H1 (cell line): ENCODE data around the gene ZDHHC19. TPM values are rescaled to one million over a fixed set of nuclear protein-coding genes. Genes with fewer than 3 reads are reported as not detected.

ENCODE experiments used
- CTCF ChIA-PET: fragments of 300-600 bp; sonication (Branson Sonifier 250); formaldehyde crosslinking; loops from one replicate; lab custom pipeline; 2021; ENCODE audit not compliant: partially characterized antibody; lab: Charles Lee
- POLR2A ChIA-PET: fragments of 300-600 bp; sonication (Branson Sonifier 250); formaldehyde crosslinking; loops from one replicate; lab custom pipeline; 2021; ENCODE audit warnings: inconsistent platforms; ENCODE audit not compliant: partially characterized antibody; lab: Charles Lee
- DNase-seq, 2 experiments: peaks; one replicate each; pipeline versions ENCODE4 v3.0.0 to v3.0.0-alpha.2; 2010 to 2022; ENCODE audit warnings: low spot score in 2 of 2, low read depth in 1 of 2, mixed read lengths in 1 of 2
- FAIRE-seq: peaks from 2 replicates; lab custom pipeline; 2011; peaks lifted over from hg19 to GRCh38; lab: Jason Lieb, UNC
- H2AFZ ChIP-seq: 2 replicates; pipeline ENCODE4 v1.8.1; 2012; ENCODE audit warnings: low read length, inconsistent platforms
- H2AK5ac ChIP-seq: 2 replicates; pipeline ENCODE4 v1.6.1; 2013; ENCODE audit warnings: low read depth, low read length
- H2BK120ac ChIP-seq: replicated peaks from 2 replicates; pipeline ENCODE3; 2013; ENCODE audit warnings: low read depth, low read length, inconsistent platforms
- H2BK12ac ChIP-seq: 2 replicates; pipeline ENCODE4 v1.6.1; 2013; ENCODE audit warnings: low read depth, low read length
- H2BK15ac ChIP-seq: 2 replicates; pipeline ENCODE4 v1.6.1; 2013; ENCODE audit warnings: low read length
- H2BK20ac ChIP-seq: 2 replicates; pipeline ENCODE4 v1.6.1; 2013; ENCODE audit warnings: low read length
- H2BK5ac ChIP-seq: 2 replicates; pipeline ENCODE4 v1.6.1; 2013; ENCODE audit warnings: low read depth, low read length
- H3K14ac ChIP-seq: 2 replicates; pipeline ENCODE4 v1.6.1; 2013; ENCODE audit warnings: inconsistent platforms; ENCODE audit not compliant: insufficient read length
- H3K18ac ChIP-seq: 2 replicates; pipeline ENCODE4 v1.6.1; 2013; ENCODE audit warnings: low read length; ENCODE audit errors: extremely low read depth
- H3K23ac ChIP-seq: 2 replicates; pipeline ENCODE4 v1.6.1; 2013; ENCODE audit warnings: inconsistent platforms; ENCODE audit not compliant: insufficient read length
- H3K23me2 ChIP-seq: 2 replicates; pipeline ENCODE4 v1.6.1; 2013; ENCODE audit warnings: low read depth, low read length
- H3K27ac ChIP-seq: 2 replicates; pipeline ENCODE4 v1.6.1; 2011; ENCODE audit warnings: low read depth, low read length, inconsistent platforms
- H3K27me3 ChIP-seq, 4 experiments: replicated peaks in 1 of 4; 1 replicate in 1 of 4; 2 replicates in 3 of 4; pipeline versions ENCODE4 v1.6.1 to v1.8.1; 2011 to 2013; ENCODE audit warnings: low read length in 3 of 4, mild to moderate bottlenecking in 3 of 4, inconsistent platforms in 2 of 4, mixed read lengths in 2 of 4, moderate library complexity in 1 of 4; ENCODE audit not compliant: control insufficient read depth in 3 of 4, insufficient read depth in 3 of 4; ENCODE audit errors: extremely low read depth in 1 of 4
- H3K36me3 ChIP-seq, 4 experiments: 2 replicates each; pipeline versions ENCODE4 v1.6.1 to v1.8.1; 2011 to 2013; ENCODE audit warnings: mild to moderate bottlenecking in 4 of 4, low read length in 3 of 4, moderate library complexity in 2 of 4, control low read depth in 1 of 4, inconsistent platforms in 1 of 4; ENCODE audit not compliant: insufficient read depth in 4 of 4, control insufficient read depth in 2 of 4
- H3K4ac ChIP-seq: replicated peaks from 2 replicates; pipeline ENCODE3; 2013; ENCODE audit warnings: low read length, low read depth, mixed read lengths, inconsistent platforms; ENCODE audit not compliant: insufficient read length
- H3K4me1 ChIP-seq, 4 experiments: replicated peaks in 1 of 4; 1 replicate in 1 of 4; 2 replicates in 3 of 4; pipeline versions ENCODE4 v1.6.1 to v1.8.1; 2011 to 2013; ENCODE audit warnings: low read length in 3 of 4, inconsistent platforms in 2 of 4, mixed read lengths in 1 of 4; ENCODE audit not compliant: insufficient read depth in 4 of 4, control insufficient read depth in 3 of 4
- H3K4me2 ChIP-seq, 2 experiments: 2 replicates each; pipeline versions ENCODE4 v1.6.1 to v1.8.1; 2011 to 2013; ENCODE audit warnings: low read depth in 2 of 2, low read length in 2 of 2, control low read depth in 1 of 2, inconsistent platforms in 1 of 2, mild to moderate bottlenecking in 1 of 2; ENCODE audit not compliant: insufficient read depth in 1 of 2
- H3K4me3 ChIP-seq, 4 experiments: fragments of 200-600, 300-600 bp in 1 of 4; sonication (generic), shearing (Covaris generic), sonication (Bioruptor Twin) in 1 of 4; 2 replicates each; pipeline versions ENCODE4 v1.5.1 to v1.8.1; 2011 to 2016; ENCODE audit warnings: low read length in 4 of 4, low read depth in 3 of 4, control low read depth in 2 of 4, inconsistent platforms in 2 of 4, mild to moderate bottlenecking in 2 of 4, mixed read lengths in 1 of 4, moderate library complexity in 1 of 4; ENCODE audit not compliant: insufficient read depth in 2 of 4; ENCODE audit errors: extremely low read depth in 1 of 4
- H3K56ac ChIP-seq: replicated peaks from 2 replicates; pipeline ENCODE3; 2013; ENCODE audit warnings: low read depth, mild to moderate bottlenecking, mixed read lengths, low read length, inconsistent platforms; ENCODE audit not compliant: insufficient read length
- H3K79me1 ChIP-seq: 2 replicates; pipeline ENCODE4 v1.6.1; 2013; ENCODE audit warnings: low read depth, low read length, control low read depth
- H3K79me2 ChIP-seq, 2 experiments: 2 replicates each; pipeline versions ENCODE4 v1.6.1 to v1.8.1; 2012 to 2013; ENCODE audit warnings: low read length in 2 of 2, mild to moderate bottlenecking in 2 of 2, inconsistent platforms in 1 of 2; ENCODE audit not compliant: insufficient read depth in 2 of 2, control insufficient read depth in 1 of 2
- H3K9ac ChIP-seq, 4 experiments: replicated peaks in 1 of 4; 1 replicate in 1 of 4; 2 replicates in 3 of 4; pipeline versions ENCODE4 v1.6.1 to v1.8.1; 2011 to 2013; ENCODE audit warnings: low read depth in 3 of 4, low read length in 3 of 4, control low read depth in 2 of 4, mild to moderate bottlenecking in 2 of 4, moderate library complexity in 2 of 4, inconsistent platforms in 1 of 4; ENCODE audit errors: extremely low read depth in 1 of 4
- H3K9me3 ChIP-seq, 2 experiments: 2 replicates each; pipeline versions ENCODE4 v1.6.1 to v1.8.1; 2012 to 2013; ENCODE audit warnings: mild to moderate bottlenecking in 2 of 2, moderate library complexity in 2 of 2, control low read depth in 1 of 2, inconsistent platforms in 1 of 2, low read depth in 1 of 2, low read length in 1 of 2, mixed read lengths in 1 of 2; ENCODE audit not compliant: insufficient read depth in 2 of 2
- H4K20me1 ChIP-seq, 2 experiments: replicated peaks in 1 of 2; 2 replicates each; pipeline versions ENCODE3 to v1.8.1; 2011 to 2013; ENCODE audit warnings: inconsistent platforms in 2 of 2, low read length in 2 of 2, mild to moderate bottlenecking in 1 of 2; ENCODE audit not compliant: insufficient read depth in 2 of 2, control insufficient read depth in 1 of 2
- H4K5ac ChIP-seq: 2 replicates; pipeline ENCODE4 v1.6.1; 2013; ENCODE audit warnings: low read length, low read depth, mixed read lengths, inconsistent platforms; ENCODE audit not compliant: insufficient read length
- H4K8ac ChIP-seq: 2 replicates; pipeline ENCODE4 v1.8.0; 2013; ENCODE audit warnings: mild to moderate bottlenecking, moderate library complexity, low read length, inconsistent platforms; ENCODE audit not compliant: insufficient read depth; ENCODE audit errors: extremely low read depth
- H4K91ac ChIP-seq: replicated peaks from 2 replicates; pipeline ENCODE3; 2013; ENCODE audit warnings: low read length, mixed read lengths, inconsistent platforms; ENCODE audit not compliant: insufficient read length
- CHD2 ChIP-seq: IDR thresholded peaks from 2 replicates; pipeline ENCODE4 v1.6.1; 2012; ENCODE audit warnings: low read length, improper control_type of control experiment
- CTBP2 ChIP-seq: IDR thresholded peaks from 2 replicates; pipeline ENCODE4 v1.7.0; 2011; ENCODE audit warnings: borderline replicate concordance, mild to moderate bottlenecking, moderate library complexity, mixed read lengths, low read length; ENCODE audit not compliant: insufficient read depth, insufficient read length
- HDAC2 ChIP-seq, 2 experiments: fragments of 300-600 bp in 1 of 2; sonication (generic) in 1 of 2; IDR thresholded peaks; 2 replicates each; pipeline ENCODE4 v1.6.1; 2011 to 2012; ENCODE audit warnings: low read depth in 2 of 2, low read length in 2 of 2, mild to moderate bottlenecking in 2 of 2, moderate library complexity in 2 of 2, borderline replicate concordance in 1 of 2, inconsistent platforms in 1 of 2
- HDAC6 ChIP-seq: IDR thresholded peaks from one replicate; pipeline ENCODE4 v1.7.1; 2012; ENCODE audit warnings: low read depth, mild to moderate bottlenecking, inconsistent platforms, low read length, moderate library complexity
- SAP30 ChIP-seq: fragments of 300-600 bp; sonication (generic); IDR thresholded peaks from 2 replicates; pipeline ENCODE4 v1.7.1; 2012; ENCODE audit warnings: low read length, moderate library complexity, mild to moderate bottlenecking, inconsistent platforms; ENCODE audit not compliant: insufficient read depth, insufficient replicate concordance
- SIRT6 ChIP-seq: IDR thresholded peaks from one replicate; pipeline ENCODE4 v1.7.1; 2012; ENCODE audit warnings: low read length, inconsistent platforms
- WGBS, 2 experiments: shearing (Covaris generic) in 1 of 2; methylation state at CpG; one replicate each; pipeline versions ENCODE4 v1.1.6 to v1.1.7; 2013 to 2015; ENCODE audit warnings: low lambda C conversion rate in 2 of 2, mixed read lengths in 2 of 2, inconsistent platforms in 1 of 2, low coverage in 1 of 2, missing lambda C conversion rate in 1 of 2; ENCODE audit not compliant: insufficient replicate concordance in 2 of 2, insufficient coverage in 1 of 2, insufficient read length in 1 of 2; ENCODE audit errors: extremely low coverage in 1 of 2, missing lambda C conversion rate in 1 of 2; 5-methylcytosine and 5-hydroxymethylcytosine counted together
- polyA plus RNA-seq, 7 experiments: library from polyadenylated mRNA; depleted of rRNA in 3 of 7; stranded (reverse) in 5 of 7; unstranded in 2 of 7; fragments of >200 nt in 5 of 7; fragments of 200-250 nt in 2 of 7; gene quantifications; 1 replicate in 5 of 7; 2 replicates in 1 of 7; 4 replicates in 1 of 7; pipeline versions ENCODE4 v1.2.1 to v1.2.3, GENCODE V29; 2011 to 2013; ENCODE audit warnings: missing spikeins in 2 of 7, mixed read lengths in 2 of 7
- total RNA-seq: library from RNA; stranded (reverse); fragmentation: NEBNext Ultra II Directional; extraction: Animal tissue kit (Norgen Biotek cat#: 25700); gene quantifications from 2 replicates; pipeline ENCODE4 v1.2.1, GENCODE V29; 2021
- TF ChIP-seq, protein P1 (sequence below): IDR thresholded peaks from 2 replicates; pipeline ENCODE4 v1.6.1; 2011; ENCODE audit warnings: low read depth, mild to moderate bottlenecking, low read length; ENCODE audit not compliant: insufficient read depth

The ZDHHC19 gene
- total and polyA plus RNA-seq, 2 of the 8 experiments (the other 6 are each of a cell fraction or from before 2014, with no cell fraction given): 2.5 to 4.1 TPM

DNA sequence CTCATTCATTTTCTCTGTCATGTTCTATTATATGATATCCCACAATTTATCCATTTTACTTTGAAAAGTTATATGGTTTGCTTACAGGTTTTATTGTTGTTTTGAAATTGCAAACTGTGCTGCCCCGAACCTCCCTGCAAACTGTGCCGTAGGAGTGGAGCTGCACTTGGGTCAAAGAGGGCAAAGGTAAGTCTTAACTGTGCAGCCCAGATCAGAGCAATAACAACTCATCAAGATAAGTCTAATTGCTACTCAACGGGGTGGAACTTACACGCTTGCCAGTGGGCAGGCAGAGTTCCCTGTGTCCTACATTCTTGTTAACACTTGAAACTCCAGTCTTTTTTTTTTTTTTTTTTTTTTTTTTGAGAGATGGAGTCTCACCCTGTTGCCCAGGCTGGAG lies 33.2 kb downstream of the ZDHHC19 start:
- H3K23ac ChIP-seq: no peak overlapping the region
- H2BK5ac ChIP-seq: no peak overlapping the region
- H3K4me2 ChIP-seq: no peak overlapping the region
- H3K56ac ChIP-seq: no peak overlapping the region
- H3K9ac ChIP-seq: no peak overlapping the region
- DNase-seq (no peak), FAIRE-seq (no peak)
- H3K4me3 ChIP-seq: no peak overlapping the region
- no peaks in the 10 kb centered on the region for H3K36me3 ChIP-seq
- no peak overlapping the region for H3K27ac ChIP-seq
- H4K20me1 ChIP-seq: no peaks in the 10 kb centered on the region
- H3K79me1 ChIP-seq: no peaks in the 10 kb centered on the region
- 0 out of 2 replicates have a peak overlapping the region, but pooled peaks have one; percentile 90 for H2BK20ac ChIP-seq
- ChIA-PET CTCF (interaction anchor here (1.2 kb wide), 1 partner anchor 36 kb away, joined by 3 read pairs; no protein-coding TSS in a partner anchor), POLR2A (no interaction called here)
- H3K14ac ChIP-seq: no peak overlapping the region
- no peaks in the 10 kb centered on the region for H3K79me2 ChIP-seq
- H4K5ac ChIP-seq: no peak overlapping the region
- H2BK15ac ChIP-seq: no peak overlapping the region
- no peak overlapping the region for H3K4ac ChIP-seq
- H2BK120ac ChIP-seq: no peak overlapping the region
- H3K9me3 ChIP-seq: no peaks in the 10 kb centered on the region
- WGBS, 2 experiments: 81% methylated on average over 4 of the region's 4 CpGs; no CpG with 5 or more reads in 1 of the 2 experiments
- no peaks in the 10 kb centered on the region for H3K23me2 ChIP-seq
- TF ChIP-seq, protein P1, sequence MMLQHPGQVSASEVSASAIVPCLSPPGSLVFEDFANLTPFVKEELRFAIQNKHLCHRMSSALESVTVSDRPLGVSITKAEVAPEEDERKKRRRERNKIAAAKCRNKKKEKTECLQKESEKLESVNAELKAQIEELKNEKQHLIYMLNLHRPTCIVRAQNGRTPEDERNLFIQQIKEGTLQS: no peak
- TF ChIP-seq CHD2 (no peak), HDAC6 (no peak), HDAC2 (IDR thresholded peaks at IDR 0.05; ENCODE audit: borderline replicate concordance in 1 of 2, low read depth in 2 of 2, low read length in 2 of 2) (no peak), CTBP2 (no peak), SAP30 (no peak), SIRT6 (no peak)
- TF ChIP-seq, all 59 proteins: peak for 0
- H4K91ac ChIP-seq: no peak overlapping the region
- no peaks in the 10 kb centered on the region for H3K27me3 ChIP-seq
- no peak overlapping the region for H2AK5ac ChIP-seq
- peaks cover 4 to 15% (median 11%) of the 10 kb centered on the region in 4 experiments; a peak in 6 of 7 replicates for H3K4me1 ChIP-seq
- no peak overlapping the region for H4K8ac ChIP-seq
- no peak overlapping the region for H2AFZ ChIP-seq
- no peak overlapping the region for H2BK12ac ChIP-seq
- H3K18ac ChIP-seq: no peak overlapping the region
